Upper lobe of left lung (tissue), 6 donors: ENCODE measurements around the gene AQP5. TPM values are rescaled to one million over a fixed set of nuclear protein-coding genes. Genes with fewer than 3 reads are reported as not detected.

Experiments used
- ATAC-seq, 2 donors: fragments of 200-7000 bp; cut with Tn5 transposase; one replicate each; pipeline ENCODE4 v1.9.1; 2022; ENCODE audit warnings: mild to moderate bottlenecking in 2 of 2, moderate library complexity in 2 of 2; ENCODE audit not compliant: low FRiP score in 2 of 2
- DNase-seq, 2 donors: peaks; one replicate each; pipeline ENCODE4 v3.0.0-alpha.2; 2019 to 2020
- H3K27ac ChIP-seq, 4 donors: fragments of 200-600 bp; sonication (generic); one replicate each; pipeline ENCODE4 v1.5.1; 2016 to 2019
- H3K27me3 ChIP-seq, 4 donors: fragments of 200-600 bp; sonication (generic); one replicate each; pipeline ENCODE4 v1.5.1; 2017 to 2019
- H3K36me3 ChIP-seq, 4 donors: fragments of 200-600 bp; sonication (generic); one replicate each; pipeline ENCODE4 v1.5.1; 2016 to 2019
- H3K4me1 ChIP-seq, 4 donors: fragments of 200-600 bp; sonication (generic); one replicate each; pipeline ENCODE4 v1.5.1; 2018 to 2019
- H3K4me3 ChIP-seq, 4 donors: fragments of 200-600 bp; sonication (generic); one replicate each; pipeline ENCODE4 v1.5.1; 2017 to 2019; ENCODE audit warnings: mild to moderate bottlenecking in 2 of 4, moderate library complexity in 1 of 4
- H3K9me3 ChIP-seq, 4 donors: fragments of 200-600 bp; sonication (generic); one replicate each; pipeline ENCODE4 v1.5.1; 2018 to 2019
- CTCF ChIP-seq, 6 experiments: fragments of 450-650 bp in 4 of 6; fragments of 200-600 bp in 2 of 6; sonication (generic) in 2 of 6; IDR thresholded peaks; one replicate each; pipeline ENCODE4 v1.5.1; 2016 to 2019; ENCODE audit warnings: antibody characterized with exemption in 6 of 6
- EP300 ChIP-seq, 4 donors: sonication (generic); formaldehyde crosslinking; IDR thresholded peaks; one replicate each; pipeline ENCODE4 v1.5.1; 2017; ENCODE audit warnings: antibody characterized with exemption in 4 of 4, control low read depth in 2 of 4
- POLR2A ChIP-seq, 4 donors: fragments of 450-650 bp; IDR thresholded peaks; one replicate each; pipeline ENCODE4 v1.5.1; 2016 to 2017; ENCODE audit warnings: antibody characterized with exemption in 4 of 4, mild to moderate bottlenecking in 2 of 4
- POLR2AphosphoS5 ChIP-seq, 2 donors: sonication (generic); formaldehyde crosslinking; IDR thresholded peaks; one replicate each; pipeline ENCODE4 v1.5.1; 2017; ENCODE audit warnings: antibody characterized with exemption in 2 of 2
- WGBS, 2 donors: methylation state at CpG; one replicate each; pipeline ENCODE4 v1.1.5; 2017 to 2018; 5-methylcytosine and 5-hydroxymethylcytosine counted together
- total RNA-seq, 6 donors: library from RNA; depleted of rRNA in 4 of 6; stranded (reverse); fragments of >200 nt in 4 of 6; gene quantifications; one replicate each; pipeline versions ENCODE4 v1.1.0 to v1.2.1, GENCODE V29; 2016 to 2021
- donor health status: DM: no; HTN: no; CAD: no; lungs with moderate emphysema.
- donor health status: DM: no; HTN: yes; CAD: no; lungs with severe emphysema.

Gene AQP5
- total RNA-seq, 6 donors from 2014 or later, result 7.3 to 36.6 (median 18.1) TPM

DNA sequence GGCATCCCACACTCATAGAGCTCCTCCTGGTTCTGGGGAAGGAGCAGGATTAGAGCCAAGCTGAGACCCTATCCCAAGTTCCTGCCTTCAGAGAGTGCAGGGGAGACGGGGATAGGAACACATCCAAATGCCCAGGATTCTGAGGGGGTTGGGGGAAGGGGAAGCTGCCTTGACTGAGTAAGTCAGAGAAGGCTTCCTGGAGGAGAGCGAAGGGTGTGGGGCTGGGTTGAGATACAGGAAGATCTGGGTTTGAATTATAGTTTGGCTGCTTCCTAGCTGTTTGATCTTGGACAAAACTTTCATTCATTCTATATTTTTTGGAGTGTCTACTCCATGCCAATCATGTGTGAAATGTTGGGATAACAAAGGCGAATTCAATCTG is 19.2 kb upstream of the AQP5 start:
- Histone ChIP-seq H3K4me3 (no peak overlapping the region), H3K27me3 (no peaks in the 10 kb centered on the region), H3K9me3 (no peaks in the 10 kb centered on the region), H3K36me3 (no peaks in the 10 kb centered on the region), H3K27ac (no peak overlapping the region), H3K4me1 (peaks cover 10 to 28% (median 14%) of the 10 kb centered on the region in 4 donors)
- TF ChIP-seq POLR2AphosphoS5 (IDR thresholded peaks at IDR 0.05), result no peak
- no peak for TF ChIP-seq EP300 (IDR thresholded peaks at IDR 0.05)
- no peak for TF ChIP-seq CTCF (IDR thresholded peaks at IDR 0.05)
- TF ChIP-seq POLR2A (IDR thresholded peaks at IDR 0.05), result no peak
- no peak for DNase-seq
- no peak for ATAC-seq
- WGBS, 2 donors, result 79 to 90% methylated on average over 3 of the region's 3 CpGs

GRCh38 chr12:49942921-49943624 is 18.6 kb upstream of the AQP5 start:
- H3K27ac ChIP-seq, result peak overlapping the region in 2 of 4 donors; percentile 23 to 43
- no peak for TF ChIP-seq EP300 (IDR thresholded peaks at IDR 0.05)
- H3K27me3 ChIP-seq, result no peaks in the 10 kb centered on the region
- 53 to 69% methylated on average over 10 to 12 of the region's 14 CpGs for WGBS, 2 donors
- peak in 1 of 2 donors; percentile 75 for ATAC-seq
- no peaks in the 10 kb centered on the region for H3K36me3 ChIP-seq
- H3K4me3 ChIP-seq, result no peak overlapping the region
- H3K9me3 ChIP-seq, result no peaks in the 10 kb centered on the region
- DNase-seq, result peak in 1 of 2 donors; percentile 79
- H3K4me1 ChIP-seq, result peaks cover 10 to 28% (median 14%) of the 10 kb centered on the region in 4 donors

- H3K4me1 ChIP-seq, result peaks cover 10 to 28% (median 14%) of the 10 kb centered on the region in 4 donors
- H3K4me3 ChIP-seq, result no peak overlapping the region
- no peaks in the 10 kb centered on the region for H3K36me3 ChIP-seq
- H3K27me3 ChIP-seq, result no peaks in the 10 kb centered on the region
- H3K9me3 ChIP-seq, result no peaks in the 10 kb centered on the region
- DNase-seq, result peak in 1 of 2 donors; percentile 7
- H3K27ac ChIP-seq, result peak overlapping the region in 2 of 4 donors; percentile 23 to 43
- ATAC-seq, result no peak
- TF ChIP-seq CTCF (IDR thresholded peaks at IDR 0.05), result no peak
- TF ChIP-seq POLR2AphosphoS5 (IDR thresholded peaks at IDR 0.05), result no peak
- TF ChIP-seq POLR2A (IDR thresholded peaks at IDR 0.05), result no peak
- no peak for TF ChIP-seq EP300 (IDR thresholded peaks at IDR 0.05)
- 100% methylated on average over 1 of the region's 1 CpG for WGBS, 2 donors
Observed at GRCh38 chr12:49943625-49943960, 18.1 kb upstream of the AQP5 start.

- no peak overlapping the region for H3K27ac ChIP-seq
- H3K4me3 ChIP-seq, result no peak overlapping the region
- H3K4me1 ChIP-seq, result peaks cover 10 to 28% (median 14%) of the 10 kb centered on the region in 4 donors
- 89 to 93% methylated on average over 4 to 5 of the region's 5 CpGs for WGBS, 2 donors
- no peaks in the 10 kb centered on the region for H3K9me3 ChIP-seq
- H3K27me3 ChIP-seq, result no peaks in the 10 kb centered on the region
- TF ChIP-seq EP300 (IDR thresholded peaks at IDR 0.05), result no peak
- TF ChIP-seq CTCF (IDR thresholded peaks at IDR 0.05), result no peak
- no peak for TF ChIP-seq POLR2AphosphoS5 (IDR thresholded peaks at IDR 0.05)
- no peak for TF ChIP-seq POLR2A (IDR thresholded peaks at IDR 0.05)
- DNase-seq (peak in 1 of 2 donors; percentile 13), ATAC-seq (no peak)
- H3K36me3 ChIP-seq, result no peaks in the 10 kb centered on the region
Observed at GRCh38 chr12:49944046-49944445, 17.6 kb upstream of the AQP5 start.

GRCh38 chr12:49944718-49945117 is 17.0 kb upstream of the AQP5 start:
- no peak for ATAC-seq
- no peak for TF ChIP-seq CTCF (IDR thresholded peaks at IDR 0.05)
- TF ChIP-seq POLR2A (IDR thresholded peaks at IDR 0.05), result no peak
- no peak for TF ChIP-seq EP300 (IDR thresholded peaks at IDR 0.05)
- TF ChIP-seq POLR2AphosphoS5 (IDR thresholded peaks at IDR 0.05), result no peak
- DNase-seq, result peak in 1 of 2 donors; percentile 18
- H3K4me3 ChIP-seq, result no peak overlapping the region
- no peaks in the 10 kb centered on the region for H3K27me3 ChIP-seq
- H3K9me3 ChIP-seq, result no peaks in the 10 kb centered on the region
- H3K27ac ChIP-seq, result peak overlapping the region in 2 of 4 donors; percentile 27 to 36
- WGBS, 2 donors, result 84 to 97% methylated on average over 3 of the region's 3 CpGs
- no peaks in the 10 kb centered on the region for H3K36me3 ChIP-seq
- H3K4me1 ChIP-seq, result peaks cover 10 to 24% (median 14%) of the 10 kb centered on the region in 4 donors
